H1 (cell line): Measurements from ENCODE around the gene EPHA4. TPM values are rescaled to one million over a fixed set of nuclear protein-coding genes. Genes with fewer than 3 reads are reported as not detected.

Experiments
- CTCF ChIA-PET: fragments of 300-600 bp; sonication (Branson Sonifier 250); formaldehyde crosslinking; loops from one replicate; lab custom pipeline; 2021; ENCODE audit not compliant: partially characterized antibody; lab: Charles Lee
- POLR2A ChIA-PET: fragments of 300-600 bp; sonication (Branson Sonifier 250); formaldehyde crosslinking; loops from one replicate; lab custom pipeline; 2021; ENCODE audit warnings: inconsistent platforms; ENCODE audit not compliant: partially characterized antibody; lab: Charles Lee
- DNase-seq, 2 experiments: peaks; one replicate each; pipeline versions ENCODE4 v3.0.0 to v3.0.0-alpha.2; 2010 to 2022; ENCODE audit warnings: low spot score in 2 of 2, low read depth in 1 of 2, mixed read lengths in 1 of 2
- FAIRE-seq: peaks from 2 replicates; lab custom pipeline; 2011; peaks lifted over from hg19 to GRCh38; lab: Jason Lieb, UNC
- H2AFZ ChIP-seq: 2 replicates; pipeline ENCODE4 v1.8.1; 2012; ENCODE audit warnings: low read length, inconsistent platforms
- H2AK5ac ChIP-seq: 2 replicates; pipeline ENCODE4 v1.6.1; 2013; ENCODE audit warnings: low read depth, low read length
- H2BK120ac ChIP-seq: replicated peaks from 2 replicates; pipeline ENCODE3; 2013; ENCODE audit warnings: low read depth, low read length, inconsistent platforms
- H2BK12ac ChIP-seq: 2 replicates; pipeline ENCODE4 v1.6.1; 2013; ENCODE audit warnings: low read depth, low read length
- H2BK15ac ChIP-seq: 2 replicates; pipeline ENCODE4 v1.6.1; 2013; ENCODE audit warnings: low read length
- H2BK20ac ChIP-seq: 2 replicates; pipeline ENCODE4 v1.6.1; 2013; ENCODE audit warnings: low read length
- H2BK5ac ChIP-seq: 2 replicates; pipeline ENCODE4 v1.6.1; 2013; ENCODE audit warnings: low read depth, low read length
- H3K14ac ChIP-seq: 2 replicates; pipeline ENCODE4 v1.6.1; 2013; ENCODE audit warnings: inconsistent platforms; ENCODE audit not compliant: insufficient read length
- H3K18ac ChIP-seq: 2 replicates; pipeline ENCODE4 v1.6.1; 2013; ENCODE audit warnings: low read length; ENCODE audit errors: extremely low read depth
- H3K23ac ChIP-seq: 2 replicates; pipeline ENCODE4 v1.6.1; 2013; ENCODE audit warnings: inconsistent platforms; ENCODE audit not compliant: insufficient read length
- H3K23me2 ChIP-seq: 2 replicates; pipeline ENCODE4 v1.6.1; 2013; ENCODE audit warnings: low read depth, low read length
- H3K27ac ChIP-seq: 2 replicates; pipeline ENCODE4 v1.6.1; 2011; ENCODE audit warnings: low read depth, low read length, inconsistent platforms
- H3K27me3 ChIP-seq, 4 experiments: replicated peaks in 1 of 4; 1 replicate in 1 of 4; 2 replicates in 3 of 4; pipeline versions ENCODE4 v1.6.1 to v1.8.1; 2011 to 2013; ENCODE audit warnings: low read length in 3 of 4, mild to moderate bottlenecking in 3 of 4, inconsistent platforms in 2 of 4, mixed read lengths in 2 of 4, moderate library complexity in 1 of 4; ENCODE audit not compliant: control insufficient read depth in 3 of 4, insufficient read depth in 3 of 4; ENCODE audit errors: extremely low read depth in 1 of 4
- H3K36me3 ChIP-seq, 4 experiments: 2 replicates each; pipeline versions ENCODE4 v1.6.1 to v1.8.1; 2011 to 2013; ENCODE audit warnings: mild to moderate bottlenecking in 4 of 4, low read length in 3 of 4, moderate library complexity in 2 of 4, control low read depth in 1 of 4, inconsistent platforms in 1 of 4; ENCODE audit not compliant: insufficient read depth in 4 of 4, control insufficient read depth in 2 of 4
- H3K4ac ChIP-seq: replicated peaks from 2 replicates; pipeline ENCODE3; 2013; ENCODE audit warnings: low read length, low read depth, mixed read lengths, inconsistent platforms; ENCODE audit not compliant: insufficient read length
- H3K4me1 ChIP-seq, 4 experiments: replicated peaks in 1 of 4; 1 replicate in 1 of 4; 2 replicates in 3 of 4; pipeline versions ENCODE4 v1.6.1 to v1.8.1; 2011 to 2013; ENCODE audit warnings: low read length in 3 of 4, inconsistent platforms in 2 of 4, mixed read lengths in 1 of 4; ENCODE audit not compliant: insufficient read depth in 4 of 4, control insufficient read depth in 3 of 4
- H3K4me2 ChIP-seq, 2 experiments: 2 replicates each; pipeline versions ENCODE4 v1.6.1 to v1.8.1; 2011 to 2013; ENCODE audit warnings: low read depth in 2 of 2, low read length in 2 of 2, control low read depth in 1 of 2, inconsistent platforms in 1 of 2, mild to moderate bottlenecking in 1 of 2; ENCODE audit not compliant: insufficient read depth in 1 of 2
- H3K4me3 ChIP-seq, 4 experiments: fragments of 200-600, 300-600 bp in 1 of 4; sonication (generic), shearing (Covaris generic), sonication (Bioruptor Twin) in 1 of 4; 2 replicates each; pipeline versions ENCODE4 v1.5.1 to v1.8.1; 2011 to 2016; ENCODE audit warnings: low read length in 4 of 4, low read depth in 3 of 4, control low read depth in 2 of 4, inconsistent platforms in 2 of 4, mild to moderate bottlenecking in 2 of 4, mixed read lengths in 1 of 4, moderate library complexity in 1 of 4; ENCODE audit not compliant: insufficient read depth in 2 of 4; ENCODE audit errors: extremely low read depth in 1 of 4
- H3K56ac ChIP-seq: replicated peaks from 2 replicates; pipeline ENCODE3; 2013; ENCODE audit warnings: low read depth, mild to moderate bottlenecking, mixed read lengths, low read length, inconsistent platforms; ENCODE audit not compliant: insufficient read length
- H3K79me1 ChIP-seq: 2 replicates; pipeline ENCODE4 v1.6.1; 2013; ENCODE audit warnings: low read depth, low read length, control low read depth
- H3K79me2 ChIP-seq, 2 experiments: 2 replicates each; pipeline versions ENCODE4 v1.6.1 to v1.8.1; 2012 to 2013; ENCODE audit warnings: low read length in 2 of 2, mild to moderate bottlenecking in 2 of 2, inconsistent platforms in 1 of 2; ENCODE audit not compliant: insufficient read depth in 2 of 2, control insufficient read depth in 1 of 2
- H3K9ac ChIP-seq, 4 experiments: replicated peaks in 1 of 4; 1 replicate in 1 of 4; 2 replicates in 3 of 4; pipeline versions ENCODE4 v1.6.1 to v1.8.1; 2011 to 2013; ENCODE audit warnings: low read depth in 3 of 4, low read length in 3 of 4, control low read depth in 2 of 4, mild to moderate bottlenecking in 2 of 4, moderate library complexity in 2 of 4, inconsistent platforms in 1 of 4; ENCODE audit errors: extremely low read depth in 1 of 4
- H3K9me3 ChIP-seq, 2 experiments: 2 replicates each; pipeline versions ENCODE4 v1.6.1 to v1.8.1; 2012 to 2013; ENCODE audit warnings: mild to moderate bottlenecking in 2 of 2, moderate library complexity in 2 of 2, control low read depth in 1 of 2, inconsistent platforms in 1 of 2, low read depth in 1 of 2, low read length in 1 of 2, mixed read lengths in 1 of 2; ENCODE audit not compliant: insufficient read depth in 2 of 2
- H4K20me1 ChIP-seq, 2 experiments: replicated peaks in 1 of 2; 2 replicates each; pipeline versions ENCODE3 to v1.8.1; 2011 to 2013; ENCODE audit warnings: inconsistent platforms in 2 of 2, low read length in 2 of 2, mild to moderate bottlenecking in 1 of 2; ENCODE audit not compliant: insufficient read depth in 2 of 2, control insufficient read depth in 1 of 2
- H4K5ac ChIP-seq: 2 replicates; pipeline ENCODE4 v1.6.1; 2013; ENCODE audit warnings: low read length, low read depth, mixed read lengths, inconsistent platforms; ENCODE audit not compliant: insufficient read length
- H4K8ac ChIP-seq: 2 replicates; pipeline ENCODE4 v1.8.0; 2013; ENCODE audit warnings: mild to moderate bottlenecking, moderate library complexity, low read length, inconsistent platforms; ENCODE audit not compliant: insufficient read depth; ENCODE audit errors: extremely low read depth
- H4K91ac ChIP-seq: replicated peaks from 2 replicates; pipeline ENCODE3; 2013; ENCODE audit warnings: low read length, mixed read lengths, inconsistent platforms; ENCODE audit not compliant: insufficient read length
- ASH2L ChIP-seq: fragments of 200-600, 300-600 bp; sonication (generic); IDR thresholded peaks from one replicate; pipeline ENCODE4 v1.7.1; 2017; ENCODE audit warnings: low read length
- GABPA ChIP-seq: IDR thresholded peaks from 2 replicates; pipeline ENCODE4 v1.6.1; 2011; ENCODE audit warnings: mild to moderate bottlenecking, low read length, moderate library complexity, borderline replicate concordance; ENCODE audit not compliant: insufficient read depth
- HDAC2 ChIP-seq, 2 experiments: fragments of 300-600 bp in 1 of 2; sonication (generic) in 1 of 2; IDR thresholded peaks; 2 replicates each; pipeline ENCODE4 v1.6.1; 2011 to 2012; ENCODE audit warnings: low read depth in 2 of 2, low read length in 2 of 2, mild to moderate bottlenecking in 2 of 2, moderate library complexity in 2 of 2, borderline replicate concordance in 1 of 2, inconsistent platforms in 1 of 2
- JUN ChIP-seq: IDR thresholded peaks from 2 replicates; pipeline ENCODE4 v1.6.1; 2011; ENCODE audit warnings: low read depth, mild to moderate bottlenecking, improper control_type of control experiment, low read length
- JUND ChIP-seq: IDR thresholded peaks from 2 replicates; pipeline ENCODE4 v1.6.1; 2011; ENCODE audit warnings: mild to moderate bottlenecking, improper control_type of control experiment, low read length
- POU5F1 ChIP-seq: IDR thresholded peaks from 2 replicates; pipeline ENCODE4 v1.6.1; 2011; ENCODE audit warnings: low read depth, mild to moderate bottlenecking, low read length, moderate library complexity
- RBBP5 ChIP-seq: IDR thresholded peaks from 2 replicates; pipeline ENCODE4 v1.7.1; 2012; ENCODE audit warnings: low read depth, mild to moderate bottlenecking, inconsistent platforms, low read length, moderate library complexity, borderline replicate concordance
- SAP30 ChIP-seq: fragments of 300-600 bp; sonication (generic); IDR thresholded peaks from 2 replicates; pipeline ENCODE4 v1.7.1; 2012; ENCODE audit warnings: low read length, moderate library complexity, mild to moderate bottlenecking, inconsistent platforms; ENCODE audit not compliant: insufficient read depth, insufficient replicate concordance
- SIN3A ChIP-seq, 2 experiments: IDR thresholded peaks in 1 of 2; conservative IDR thresholded peaks in 1 of 2; 2 replicates each; pipeline ENCODE4 v1.6.1; 2011 to 2012; ENCODE audit warnings: low read length in 2 of 2, improper control_type of control experiment in 1 of 2, low read depth in 1 of 2, mild to moderate bottlenecking in 1 of 2
- TBP ChIP-seq: IDR thresholded peaks from 2 replicates; pipeline ENCODE4 v1.6.1; 2011; ENCODE audit warnings: low read depth, low read length, improper control_type of control experiment
- YY1 ChIP-seq: IDR thresholded peaks from 2 replicates; pipeline ENCODE4 v1.6.1; 2011; ENCODE audit warnings: low read depth, mild to moderate bottlenecking, low read length
- WGBS, 2 experiments: shearing (Covaris generic) in 1 of 2; methylation state at CpG; one replicate each; pipeline versions ENCODE4 v1.1.6 to v1.1.7; 2013 to 2015; ENCODE audit warnings: low lambda C conversion rate in 2 of 2, mixed read lengths in 2 of 2, inconsistent platforms in 1 of 2, low coverage in 1 of 2, missing lambda C conversion rate in 1 of 2; ENCODE audit not compliant: insufficient replicate concordance in 2 of 2, insufficient coverage in 1 of 2, insufficient read length in 1 of 2; ENCODE audit errors: extremely low coverage in 1 of 2, missing lambda C conversion rate in 1 of 2; 5-methylcytosine and 5-hydroxymethylcytosine counted together
- polyA plus RNA-seq, 7 experiments: library from polyadenylated mRNA; depleted of rRNA in 3 of 7; stranded (reverse) in 5 of 7; unstranded in 2 of 7; fragments of >200 nt in 5 of 7; fragments of 200-250 nt in 2 of 7; gene quantifications; 1 replicate in 5 of 7; 2 replicates in 1 of 7; 4 replicates in 1 of 7; pipeline versions ENCODE4 v1.2.1 to v1.2.3, GENCODE V29; 2011 to 2013; ENCODE audit warnings: missing spikeins in 2 of 7, mixed read lengths in 2 of 7
- total RNA-seq: library from RNA; stranded (reverse); fragmentation: NEBNext Ultra II Directional; extraction: Animal tissue kit (Norgen Biotek cat#: 25700); gene quantifications from 2 replicates; pipeline ENCODE4 v1.2.1, GENCODE V29; 2021
- TF ChIP-seq, protein P1 (sequence below): IDR thresholded peaks from 2 replicates; pipeline ENCODE4 v1.6.1; 2012; ENCODE audit warnings: inconsistent platforms
- TF ChIP-seq, protein P2 (sequence below): IDR thresholded peaks from 2 replicates; pipeline ENCODE4 v1.6.1; 2012; ENCODE audit warnings: inconsistent platforms

The EPHA4 gene
- total and polyA plus RNA-seq, 2 of the 8 experiments (the other 6 are each of a cell fraction or from before 2014, with no cell fraction given): 4.3 to 5.7 TPM

DNA sequence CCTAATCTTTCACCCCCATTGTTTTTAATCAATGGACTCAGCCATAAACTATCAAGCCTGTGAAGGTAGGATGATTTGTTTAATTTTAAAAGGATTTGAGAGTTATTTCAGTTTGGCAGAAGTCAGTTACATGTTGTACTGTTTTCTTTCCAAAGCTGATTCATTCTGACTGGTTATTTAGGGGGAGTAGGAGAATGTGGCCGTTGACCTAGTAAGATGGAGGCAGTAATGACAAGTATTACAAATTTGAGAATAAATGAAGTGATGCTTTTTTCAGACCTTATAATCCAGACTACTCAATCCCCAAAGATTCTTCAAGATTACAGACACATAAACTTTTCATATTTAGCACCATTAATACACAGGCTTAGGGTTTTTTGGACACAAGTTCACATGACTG, 4.3 kb downstream of the EPHA4 start:
- Histone ChIP-seq H3K56ac (no peak overlapping the region), H3K23me2 (peaks cover 25% of the 10 kb centered on the region), H4K8ac (no peak overlapping the region), H3K14ac (no peak overlapping the region), H3K36me3 (no peaks in the 10 kb centered on the region; a peak in 1 of 8 replicates), H2AK5ac (no peak overlapping the region), H3K79me2 (peaks cover 0 to 3% of the 10 kb centered on the region in 2 experiments; a peak in 2 of 4 replicates), H3K4me1 (peaks cover 4 to 18% (median 5%) of the 10 kb centered on the region in 4 experiments; a peak in 6 of 7 replicates), H3K27me3 (peaks cover 3 to 19% (median 16%) of the 10 kb centered on the region in 4 experiments), H3K27ac (no peak overlapping the region), H2BK15ac (no peak overlapping the region), H2BK120ac (no peak overlapping the region), H3K23ac (no peak overlapping the region), H3K4ac (no peak overlapping the region), H4K5ac (no peak overlapping the region), H3K18ac (no peak overlapping the region), H3K79me1 (peaks cover 4% of the 10 kb centered on the region; the same call in 1 of the 2 replicates), H2BK20ac (no peak overlapping the region), H2AFZ (no peak overlapping the region), H3K9me3 (no peaks in the 10 kb centered on the region), H3K4me2 (no peak overlapping the region), H3K4me3 (no peak overlapping the region), H2BK12ac (no peak overlapping the region), H3K9ac (no peak overlapping the region), H4K91ac (no peak overlapping the region), H2BK5ac (no peak overlapping the region), H4K20me1 (peaks cover 3 to 8% of the 10 kb centered on the region in 2 experiments)
- DNase-seq (no peak), FAIRE-seq (no peak)
- 100% methylated on average over 1 of the region's 1 CpG; no CpG with 5 or more reads in 1 of the 2 experiments for WGBS, 2 experiments
- POLR2A ChIA-PET: interaction anchor here (0.5 kb wide), 1 partner anchor 11 kb away, joined by 3 read pairs; no protein-coding TSS in a partner anchor
- CTCF ChIA-PET: no interaction called here
- TF ChIP-seq GABPA: no peak
- TF ChIP-seq SAP30: no peak
- TF ChIP-seq, protein P1, sequence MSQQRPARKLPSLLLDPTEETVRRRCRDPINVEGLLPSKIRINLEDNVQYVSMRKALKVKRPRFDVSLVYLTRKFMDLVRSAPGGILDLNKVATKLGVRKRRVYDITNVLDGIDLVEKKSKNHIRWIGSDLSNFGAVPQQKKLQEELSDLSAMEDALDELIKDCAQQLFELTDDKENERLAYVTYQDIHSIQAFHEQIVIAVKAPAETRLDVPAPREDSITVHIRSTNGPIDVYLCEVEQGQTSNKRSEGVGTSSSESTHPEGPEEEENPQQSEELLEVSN: no peak
- no peak for TF ChIP-seq POU5F1
- TF ChIP-seq TBP: no peak
- TF ChIP-seq JUN: no peak
- TF ChIP-seq RBBP5: no peak
- no peak for TF ChIP-seq SIN3A (conservative IDR thresholded peaks at IDR 0.05 in 1 of 2, IDR thresholded peaks at IDR 0.05 in 1 of 2; ENCODE audit: low read depth in 1 of 2, low read length in 2 of 2)
- TF ChIP-seq YY1: no peak
- no peak for TF ChIP-seq JUND
- TF ChIP-seq, protein P2, sequence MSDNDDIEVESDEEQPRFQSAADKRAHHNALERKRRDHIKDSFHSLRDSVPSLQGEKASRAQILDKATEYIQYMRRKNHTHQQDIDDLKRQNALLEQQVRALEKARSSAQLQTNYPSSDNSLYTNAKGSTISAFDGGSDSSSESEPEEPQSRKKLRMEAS: no peak
- TF ChIP-seq ASH2L: no peak
- no peak for TF ChIP-seq HDAC2 (IDR thresholded peaks at IDR 0.05; ENCODE audit: borderline replicate concordance in 1 of 2, low read depth in 2 of 2, low read length in 2 of 2)
